SU-DHL-6 (cell line): ENCODE data around the gene PTTG1.

ENCODE experiments used
- H2AFZ ChIP-seq: fragments of 200-600 bp; sonication (generic); 2 replicates; pipeline ENCODE4 v1.6.1; 2014; ENCODE audit warnings: low read depth, mild to moderate bottlenecking, moderate library complexity, mixed read lengths, antibody characterized with exemption, low read length; ENCODE audit not compliant: severe bottlenecking
- H3F3A ChIP-seq: fragments of 200-600 bp; shearing (Covaris generic); 2 replicates; pipeline ENCODE4 v1.6.0; 2016; ENCODE audit warnings: antibody characterized with exemption, mild to moderate bottlenecking; ENCODE audit not compliant: insufficient read depth
- H3K27ac ChIP-seq: fragments of 200-600 bp; sonication (generic); 2 replicates; pipeline ENCODE4 v1.5.1; 2016; ENCODE audit warnings: low read depth, mild to moderate bottlenecking, low read length, moderate library complexity, mixed read lengths
- H3K27me3 ChIP-seq: fragments of 200-600 bp; sonication (generic), shearing (Covaris generic); 2 replicates; pipeline ENCODE4 v1.6.0; 2014; ENCODE audit warnings: mild to moderate bottlenecking, low read length
- H3K36me3 ChIP-seq: fragments of 200-600 bp; sonication (generic); 2 replicates; pipeline ENCODE4 v1.6.1; 2014; ENCODE audit warnings: mild to moderate bottlenecking, low read length, mixed read lengths
- H3K4me2 ChIP-seq: fragments of 300-600, 200-600 bp; shearing (Covaris generic), sonication (generic); 2 replicates; pipeline ENCODE4 v1.6.0; 2014; ENCODE audit warnings: low read length, low read depth, mild to moderate bottlenecking; ENCODE audit not compliant: poor library complexity, severe bottlenecking
- H3K4me3 ChIP-seq: fragments of 200-600 bp; sonication (generic); 2 replicates; pipeline ENCODE4 v1.5.1; 2014; ENCODE audit warnings: antibody characterized with exemption, low read length, mild to moderate bottlenecking, mixed read lengths; ENCODE audit not compliant: insufficient read depth, poor library complexity, severe bottlenecking
- H3K79me2 ChIP-seq: fragments of 200-600 bp; sonication (generic); 2 replicates; pipeline ENCODE4 v1.6.1; 2014; ENCODE audit warnings: mild to moderate bottlenecking, low read length, moderate library complexity; ENCODE audit not compliant: insufficient read depth
- H3K9ac ChIP-seq: fragments of 200-600 bp; sonication (generic); 2 replicates; pipeline ENCODE4 v1.7.0; 2014; ENCODE audit warnings: mild to moderate bottlenecking, low read length
- H3K9me2 ChIP-seq: fragments of 200-600 bp; sonication (generic); replicated peaks from 2 replicates; pipeline ENCODE4 v1.6.1; 2014; ENCODE audit warnings: low read length; ENCODE audit not compliant: insufficient read depth
- H3K9me3 ChIP-seq: fragments of 200-600 bp; sonication (generic); 2 replicates; pipeline ENCODE4 v1.6.1; 2014; ENCODE audit warnings: low read length, mixed read lengths; ENCODE audit not compliant: insufficient read depth
- H4K20me1 ChIP-seq: fragments of 200-600 bp; sonication (generic); 2 replicates; pipeline ENCODE4 v1.6.1; 2014; ENCODE audit warnings: low read depth, mild to moderate bottlenecking, antibody characterized with exemption, low read length, moderate library complexity, mixed read lengths
- CTCF ChIP-seq: fragments of 200-600 bp; sonication (generic); IDR thresholded peaks from one replicate; pipeline ENCODE4 v1.5.1; 2017; ENCODE audit warnings: antibody characterized with exemption, mild to moderate bottlenecking, low read length, moderate library complexity; ENCODE audit not compliant: insufficient read depth, poor library complexity, severe bottlenecking
- EZH2phosphoT487 ChIP-seq: fragments of 200-600 bp; sonication (generic), shearing (Covaris generic); conservative IDR thresholded peaks from 2 replicates; pipeline ENCODE4 v1.6.1; 2018; ENCODE audit warnings: mild to moderate bottlenecking, antibody characterized with exemption, low read length, moderate library complexity, mixed read lengths

PTTG1 gene

GRCh38 chr5:160464466-160464797 lies 42.8 kb downstream of the PTTG1 start:
- Histone ChIP-seq H2AFZ (peak overlapping the region; percentile 70), H3F3A (peaks cover 18% of the 10 kb centered on the region), H3K9me3 (no peaks in the 10 kb centered on the region), H3K27me3 (no peaks in the 10 kb centered on the region), H3K27ac (peak overlapping the region; percentile 15; the same call in 1 of the 2 replicates), H3K36me3 (peaks cover 5% of the 10 kb centered on the region; the same call in 1 of the 2 replicates), H3K9ac (peak overlapping the region; percentile 24; the same call in 1 of the 2 replicates), H3K79me2 (peaks cover 15% of the 10 kb centered on the region), H3K9me2 (no peaks in the 10 kb centered on the region), H3K4me2 (peak overlapping the region; percentile 38), H4K20me1 (no peaks in the 10 kb centered on the region), H3K4me3 (no peak overlapping the region)
- no peak for TF ChIP-seq CTCF
- TF ChIP-seq EZH2phosphoT487 = no peak

GRCh38 chr5:160466116-160466515 lies 44.5 kb downstream of the PTTG1 start:
- Histone ChIP-seq H3K4me3 (no peak overlapping the region), H2AFZ (no peak overlapping the region)

GRCh38 chr5:160466889-160467554 lies 45.4 kb downstream of the PTTG1 start:
- Histone ChIP-seq H3K9me2 (no peaks in the 10 kb centered on the region), H3K27me3 (no peaks in the 10 kb centered on the region), H3K36me3 (peaks cover 23% of the 10 kb centered on the region), H3K79me2 (peaks cover 41% of the 10 kb centered on the region), H3K9me3 (no peaks in the 10 kb centered on the region), H3K4me2 (peak overlapping the region; percentile 98), H3K9ac (peak overlapping the region; percentile 76), H3K4me3 (peak overlapping the region; percentile 19), H2AFZ (no peak overlapping the region), H3F3A (peaks cover 31% of the 10 kb centered on the region), H3K27ac (peak overlapping the region; percentile 92), H4K20me1 (peaks cover 16% of the 10 kb centered on the region; the same call in 1 of the 2 replicates)
- no peak for TF ChIP-seq EZH2phosphoT487
- TF ChIP-seq CTCF = no peak

More at GRCh38 chr5:160466116-160466515, 44.5 kb downstream of the PTTG1 start:
- Histone ChIP-seq H3K4me2 (peak overlapping the region; percentile 98), H3K9ac (no peak overlapping the region), H3K27ac (peak overlapping the region; percentile 92), H3K79me2 (peaks cover 32% of the 10 kb centered on the region), H4K20me1 (peaks cover 8% of the 10 kb centered on the region; the same call in 1 of the 2 replicates), H3K9me2 (no peaks in the 10 kb centered on the region), H3F3A (peaks cover 26% of the 10 kb centered on the region), H3K27me3 (no peaks in the 10 kb centered on the region), H3K9me3 (no peaks in the 10 kb centered on the region), H3K36me3 (peaks cover 16% of the 10 kb centered on the region)
- TF ChIP-seq CTCF (no peak), EZH2phosphoT487 (no peak)
